ENCODE results near the gene OOSP3.

OOSP3 gene

GRCh38 chr11:59939482-59939881, 60.9 kb downstream of the OOSP3 start:
- H3K27ac ChIP-seq, result no peak overlapping the region
- DNase-seq (ENCODE audit: low read depth, low spot score), result no peak

- no peak overlapping the region for H3K27ac ChIP-seq
- DNase-seq (ENCODE audit: low read depth, low spot score), result no peak
These were observed 62.5 kb downstream of the OOSP3 start for GRCh38 chr11:59941091-59941490.

GRCh38 chr11:59943997-59944714, 65.6 kb downstream of the OOSP3 start:
- DNase-seq (ENCODE audit: low read depth, low spot score), result no peak
- no peak overlapping the region for H3K27ac ChIP-seq

GRCh38 chr11:59944720-59945119, 66.1 kb downstream of the OOSP3 start:
- no peak for DNase-seq (ENCODE audit: low read depth, low spot score)
- no peak overlapping the region for H3K27ac ChIP-seq
